Smooth muscle cell of the pulmonary artery (primary cell): ENCODE data around the gene SCRN3. TPM values are rescaled to one million over a fixed set of nuclear protein-coding genes. Genes with fewer than 3 reads are reported as not detected.

Source experiments
- total RNA-seq: library from RNA; depleted of rRNA; stranded (reverse); fragments of >200 nt; gene quantifications from 2 replicates; pipeline ENCODE4 v1.2.3, GENCODE V29; 2014

SCRN3 gene, protein sequence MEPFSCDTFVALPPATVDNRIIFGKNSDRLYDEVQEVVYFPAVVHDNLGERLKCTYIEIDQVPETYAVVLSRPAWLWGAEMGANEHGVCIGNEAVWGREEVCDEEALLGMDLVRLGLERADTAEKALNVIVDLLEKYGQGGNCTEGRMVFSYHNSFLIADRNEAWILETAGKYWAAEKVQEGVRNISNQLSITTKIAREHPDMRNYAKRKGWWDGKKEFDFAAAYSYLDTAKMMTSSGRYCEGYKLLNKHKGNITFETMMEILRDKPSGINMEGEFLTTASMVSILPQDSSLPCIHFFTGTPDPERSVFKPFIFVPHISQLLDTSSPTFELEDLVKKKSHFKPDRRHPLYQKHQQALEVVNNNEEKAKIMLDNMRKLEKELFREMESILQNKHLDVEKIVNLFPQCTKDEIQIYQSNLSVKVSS
- total RNA-seq = 29.6 and 32.9 TPM in 2 replicates

DNA sequence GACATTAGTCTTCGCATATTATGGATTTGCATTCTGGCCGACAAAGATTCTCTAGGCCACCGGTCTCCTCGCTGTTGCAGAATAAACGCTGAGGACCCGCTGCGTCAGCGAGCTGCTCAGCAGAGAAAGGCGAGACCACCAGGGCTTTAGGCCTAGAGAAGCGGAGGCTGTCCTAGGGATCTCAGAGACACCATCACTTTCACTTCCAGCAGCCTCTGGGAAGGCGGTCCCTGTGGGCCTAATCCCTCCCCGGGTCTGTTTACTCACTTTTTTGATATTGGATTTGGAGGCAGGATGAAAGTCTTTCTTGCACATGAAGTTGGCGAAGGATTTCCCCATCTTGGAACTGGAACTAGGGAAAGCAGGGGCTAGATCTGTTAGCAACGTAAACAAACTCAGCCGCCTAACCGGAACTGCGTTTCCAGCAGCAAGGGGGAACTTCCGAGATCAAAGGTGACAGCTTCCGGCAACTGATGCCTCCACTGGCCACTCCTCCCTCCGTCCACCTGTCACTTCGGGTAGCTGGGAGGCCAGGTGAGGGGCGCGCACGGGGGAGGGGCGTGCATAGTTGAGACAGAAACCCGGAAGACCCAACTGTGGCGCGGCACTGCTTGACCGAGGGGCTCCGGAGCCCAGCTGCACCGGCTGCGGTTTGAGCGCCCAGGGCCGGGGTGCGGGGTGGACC, at the start of gene SCRN3:
Gene SCRN3 (plus strand): TSS at position 447 of the 685 bp plus-strand sequence. CDS start 2,554 bp downstream, outside the sequence.

Other genes with a start within 250 kb of the SCRN3 start
- gene OLA1, start 147.2 kb upstream of the SCRN3 start, total RNA-seq = 68.2 and 79.2 TPM in 2 replicates
- not detected in 2 replicates for gene SP9, start 60.8 kb upstream of the SCRN3 start, total RNA-seq
- gene GPR155, start 91.3 kb downstream of the SCRN3 start, total RNA-seq = 9.3 and 10.4 TPM in 2 replicates
- gene WIPF1, start 202.1 kb downstream of the SCRN3 start, total RNA-seq = 16.9 and 20.5 TPM in 2 replicates